ENCODE results near the gene SYT13.

DNA sequence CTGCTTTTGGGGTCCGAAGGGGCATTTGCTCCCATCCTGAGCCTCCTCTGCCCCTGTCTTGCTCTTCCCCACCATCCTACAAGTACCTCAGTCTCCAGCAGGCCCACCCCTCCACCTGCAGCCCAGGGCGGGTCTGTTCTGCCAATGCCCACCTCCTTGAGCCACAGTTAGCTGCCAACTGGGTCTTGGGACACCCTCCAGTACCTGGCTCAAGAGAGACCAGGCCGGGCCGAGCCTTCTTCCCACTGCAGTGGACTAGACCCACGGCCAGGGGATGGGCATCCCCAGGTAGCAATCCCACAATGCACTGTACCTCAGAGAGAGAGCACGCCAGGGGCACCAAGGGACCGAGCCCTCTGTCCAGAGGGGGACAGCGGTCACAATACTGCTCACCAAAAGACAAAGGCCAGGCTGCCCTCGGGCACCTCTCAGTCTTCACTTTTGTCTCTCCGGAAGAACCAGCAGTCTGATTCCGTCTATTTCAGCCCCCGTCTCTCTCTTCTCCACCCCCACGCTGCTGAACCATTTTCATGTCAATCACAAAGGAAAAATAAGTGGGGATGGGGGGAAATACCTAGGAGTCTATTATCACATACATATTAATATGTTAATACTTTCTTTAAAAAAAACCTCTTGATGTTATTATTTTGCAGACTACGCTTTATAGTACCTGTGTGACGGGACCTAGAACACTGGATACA, 51.7 kb downstream of the SYT13 start:
- TF ChIP-seq CTCF (IDR thresholded peaks at IDR 0.05; ENCODE audit: poor library complexity) (no peak), EZH2 (IDR thresholded peaks at IDR 0.05; ENCODE audit: borderline replicate concordance) (no peak)
